ENCODE measurements around the gene ZNF223. TPM values are rescaled to one million over a fixed set of nuclear protein-coding genes. Genes with fewer than 3 reads are reported as not detected.

ZNF223 gene
- total and polyA plus RNA-seq, 7 donors = 0.19 to 2.3 (median 1.4) TPM

- Histone ChIP-seq H3K36me3 (ENCODE audit: insufficient read depth in 1 of 2, low read depth in 1 of 2) (peaks cover 22 to 59% of the 10 kb centered on the region in 2 donors), H3K4me1 (peaks cover 7% of the 10 kb centered on the region), H3K27me3 (ENCODE audit: insufficient read depth in 3 of 3, low read length in 2 of 3) (no peaks in the 10 kb centered on the region), H3K27ac (no peak overlapping the region), H3K4me3 (no peak overlapping the region), H3K9me3 (peaks cover 85% of the 10 kb centered on the region)
- ATAC-seq = no peak
- TF ChIP-seq, protein P1, sequence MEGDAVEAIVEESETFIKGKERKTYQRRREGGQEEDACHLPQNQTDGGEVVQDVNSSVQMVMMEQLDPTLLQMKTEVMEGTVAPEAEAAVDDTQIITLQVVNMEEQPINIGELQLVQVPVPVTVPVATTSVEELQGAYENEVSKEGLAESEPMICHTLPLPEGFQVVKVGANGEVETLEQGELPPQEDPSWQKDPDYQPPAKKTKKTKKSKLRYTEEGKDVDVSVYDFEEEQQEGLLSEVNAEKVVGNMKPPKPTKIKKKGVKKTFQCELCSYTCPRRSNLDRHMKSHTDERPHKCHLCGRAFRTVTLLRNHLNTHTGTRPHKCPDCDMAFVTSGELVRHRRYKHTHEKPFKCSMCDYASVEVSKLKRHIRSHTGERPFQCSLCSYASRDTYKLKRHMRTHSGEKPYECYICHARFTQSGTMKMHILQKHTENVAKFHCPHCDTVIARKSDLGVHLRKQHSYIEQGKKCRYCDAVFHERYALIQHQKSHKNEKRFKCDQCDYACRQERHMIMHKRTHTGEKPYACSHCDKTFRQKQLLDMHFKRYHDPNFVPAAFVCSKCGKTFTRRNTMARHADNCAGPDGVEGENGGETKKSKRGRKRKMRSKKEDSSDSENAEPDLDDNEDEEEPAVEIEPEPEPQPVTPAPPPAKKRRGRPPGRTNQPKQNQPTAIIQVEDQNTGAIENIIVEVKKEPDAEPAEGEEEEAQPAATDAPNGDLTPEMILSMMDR (IDR thresholded peaks at IDR 0.05) = no peak
- WGBS, 3 donors = 92 to 97% (median 95%) methylated on average over 3 of the region's 3 CpGs
- DNase-seq = no peak
- intact Hi-C loops (cut with DNase I) = no loop called here
Measured at GRCh38 chr19:44107751-44108150, 55.9 kb downstream of the ZNF223 start.

- intact Hi-C loops (cut with DNase I) = no loop called here
- H3K36me3 ChIP-seq (ENCODE audit: insufficient read depth in 1 of 2, low read depth in 1 of 2) = peaks cover 14 to 42% of the 10 kb centered on the region in 2 donors
- no peak for ATAC-seq
- TF ChIP-seq, protein P1 (IDR thresholded peaks at IDR 0.05) = no peak
- peaks cover 71% of the 10 kb centered on the region for H3K9me3 ChIP-seq
- DNase-seq = no peak
- no peak overlapping the region for H3K4me3 ChIP-seq
- H3K27ac ChIP-seq = no peak overlapping the region
- peaks cover 14% of the 10 kb centered on the region for H3K4me1 ChIP-seq
- no peaks in the 10 kb centered on the region for H3K27me3 ChIP-seq (ENCODE audit: insufficient read depth in 3 of 3, low read length in 2 of 3)
Measured at GRCh38 chr19:44109458-44109857, 57.6 kb downstream of the ZNF223 start.

DNA sequence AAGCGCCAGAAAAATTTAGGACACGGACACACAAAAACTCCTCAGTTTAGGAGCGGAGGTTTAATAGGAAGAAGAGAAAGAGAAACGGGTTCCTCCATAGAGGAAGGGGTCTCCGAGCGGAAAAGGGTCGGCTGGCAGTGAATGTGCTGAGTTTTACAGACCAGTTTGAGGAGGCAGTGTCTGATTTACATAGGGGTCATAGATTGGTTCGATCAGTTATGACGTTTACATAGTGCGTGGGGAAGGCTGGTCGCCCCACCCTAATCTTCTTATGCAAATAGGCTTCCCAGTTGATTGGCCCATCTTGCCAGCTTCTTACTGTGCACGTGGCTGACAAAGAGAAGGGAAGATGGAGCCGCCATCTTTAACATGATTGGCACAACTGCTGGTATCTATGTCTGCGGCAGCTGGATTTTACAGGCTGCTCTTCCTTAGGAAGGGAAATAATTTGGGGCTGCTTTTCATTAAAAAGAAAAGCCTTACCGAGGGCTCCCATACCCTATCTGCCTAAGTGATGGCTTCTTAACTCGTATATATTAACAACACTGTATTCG, 60.2 kb downstream of the ZNF223 start:
- Histone ChIP-seq H3K36me3 (ENCODE audit: insufficient read depth in 1 of 2, low read depth in 1 of 2) (peaks cover 12 to 33% of the 10 kb centered on the region in 2 donors), H3K27me3 (ENCODE audit: insufficient read depth in 3 of 3, low read length in 2 of 3) (no peaks in the 10 kb centered on the region), H3K27ac (no peak overlapping the region), H3K4me3 (peak overlapping the region; percentile 93), H3K4me1 (peaks cover 15% of the 10 kb centered on the region), H3K9me3 (peaks cover 53% of the 10 kb centered on the region)
- DNase-seq (no peak), ATAC-seq (no peak)
- WGBS, 3 donors = 13 to 16% (median 14%) methylated on average over 17 of the region's 17 CpGs
- intact Hi-C loops (cut with DNase I) = loop anchor here (2.0 to 10.0 kb wide), 5 partner anchors 17 to 243 kb away; partner anchors contain the start of genes ZNF224 (in 2 of the 2), ZNF112 (in 1 of the 2), ZNF223 (in 1 of the 2) and ZNF226 (in 1 of the 2)
- TF ChIP-seq, protein P1 (IDR thresholded peaks at IDR 0.05) = no peak

GRCh38 chr19:44112802-44113137, 60.9 kb downstream of the ZNF223 start:
- H3K27ac ChIP-seq = peak overlapping the region; percentile 88
- no peak for DNase-seq
- peaks cover 5 to 33% of the 10 kb centered on the region in 2 donors for H3K36me3 ChIP-seq (ENCODE audit: insufficient read depth in 1 of 2, low read depth in 1 of 2)
- peak in 2 of 4 donors; percentile 4 to 17 for ATAC-seq
- no peaks in the 10 kb centered on the region for H3K27me3 ChIP-seq (ENCODE audit: insufficient read depth in 3 of 3, low read length in 2 of 3)
- peaks cover 15% of the 10 kb centered on the region for H3K4me1 ChIP-seq
- TF ChIP-seq, protein P1 (IDR thresholded peaks at IDR 0.05) = no peak
- peak overlapping the region; percentile 93 for H3K4me3 ChIP-seq
- peaks cover 45% of the 10 kb centered on the region for H3K9me3 ChIP-seq
- intact Hi-C loops (cut with DNase I) = loop anchor here (2.0 to 10.0 kb wide), 5 partner anchors 18 to 242 kb away; partner anchors contain the start of genes ZNF112 (in 1 of the 2), ZNF223 (in 1 of the 2), ZNF224 (in 1 of the 2) and ZNF226 (in 1 of the 2)
- WGBS, 3 donors = 0% methylated on average over 11 of the region's 11 CpGs

All from psoas muscle (tissue), 8 donors.